ENCODE results near the gene SH3RF1. TPM values are rescaled to one million over a fixed set of nuclear protein-coding genes. Genes with fewer than 3 reads are reported as not detected.

The SH3RF1 gene
- total RNA-seq, 1 donor from 2014 or later, result 21.6 TPM

DNA sequence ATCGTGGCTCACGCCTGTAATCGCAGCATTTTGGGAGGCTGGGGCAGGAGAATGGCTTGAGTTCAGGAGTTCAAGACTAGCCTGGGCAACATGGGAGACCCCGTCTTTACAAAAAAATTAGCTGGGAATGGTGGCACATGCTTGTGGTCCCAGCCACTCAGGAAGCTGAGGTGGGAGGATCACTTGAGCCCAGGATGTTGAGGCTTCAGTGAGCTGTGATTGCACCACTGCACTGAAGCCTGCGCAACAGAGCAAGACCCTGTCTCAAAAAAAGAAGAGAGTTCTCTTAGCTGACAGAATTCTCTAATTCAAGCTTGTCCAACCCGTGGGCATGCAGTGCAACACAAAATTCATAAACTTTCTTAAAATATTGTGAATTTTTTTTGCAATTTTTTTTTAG lies 165.1 kb downstream of the SH3RF1 start:
- no peak overlapping the region for H3K4me3 Mint-ChIP-seq
- peaks cover 24% of the 10 kb centered on the region for H3K4me1 Mint-ChIP-seq (ENCODE audit: unreplicated experiment)
- TF ChIP-seq, protein P1, sequence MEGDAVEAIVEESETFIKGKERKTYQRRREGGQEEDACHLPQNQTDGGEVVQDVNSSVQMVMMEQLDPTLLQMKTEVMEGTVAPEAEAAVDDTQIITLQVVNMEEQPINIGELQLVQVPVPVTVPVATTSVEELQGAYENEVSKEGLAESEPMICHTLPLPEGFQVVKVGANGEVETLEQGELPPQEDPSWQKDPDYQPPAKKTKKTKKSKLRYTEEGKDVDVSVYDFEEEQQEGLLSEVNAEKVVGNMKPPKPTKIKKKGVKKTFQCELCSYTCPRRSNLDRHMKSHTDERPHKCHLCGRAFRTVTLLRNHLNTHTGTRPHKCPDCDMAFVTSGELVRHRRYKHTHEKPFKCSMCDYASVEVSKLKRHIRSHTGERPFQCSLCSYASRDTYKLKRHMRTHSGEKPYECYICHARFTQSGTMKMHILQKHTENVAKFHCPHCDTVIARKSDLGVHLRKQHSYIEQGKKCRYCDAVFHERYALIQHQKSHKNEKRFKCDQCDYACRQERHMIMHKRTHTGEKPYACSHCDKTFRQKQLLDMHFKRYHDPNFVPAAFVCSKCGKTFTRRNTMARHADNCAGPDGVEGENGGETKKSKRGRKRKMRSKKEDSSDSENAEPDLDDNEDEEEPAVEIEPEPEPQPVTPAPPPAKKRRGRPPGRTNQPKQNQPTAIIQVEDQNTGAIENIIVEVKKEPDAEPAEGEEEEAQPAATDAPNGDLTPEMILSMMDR (conservative IDR thresholded peaks at IDR 0.05), result no peak
- no peak for DNase-seq (ENCODE audit: extremely low spot score, unreplicated experiment)
- H3K27me3 Mint-ChIP-seq, result no peaks in the 10 kb centered on the region
- no peaks in the 10 kb centered on the region for H3K9me3 Mint-ChIP-seq
- peaks cover 41% of the 10 kb centered on the region for H3K36me3 Mint-ChIP-seq
- no peak overlapping the region for H3K27ac Mint-ChIP-seq

DNA sequence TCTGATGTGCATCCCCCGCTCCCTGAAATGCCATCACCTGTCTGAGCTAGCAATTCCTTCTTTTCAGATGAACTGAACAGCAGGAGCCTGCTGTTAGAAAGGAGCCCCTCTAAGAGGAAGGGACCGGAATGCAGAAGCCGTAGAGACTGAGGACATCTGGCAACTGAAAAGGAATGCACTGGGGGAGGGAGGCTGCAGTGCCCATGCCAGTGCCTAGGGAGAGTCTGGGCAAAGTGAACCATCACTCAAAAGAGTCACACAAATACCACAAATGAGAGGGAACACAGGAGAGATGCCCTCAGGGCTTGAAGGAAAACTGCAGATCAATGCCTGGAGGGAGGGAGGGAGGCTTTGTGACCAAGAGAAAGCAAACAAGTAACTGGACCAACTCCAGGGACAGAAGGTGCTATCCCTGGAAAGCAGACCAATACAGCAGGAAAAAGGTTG lies 166.8 kb downstream of the SH3RF1 start:
- no peaks in the 10 kb centered on the region for H3K9me3 Mint-ChIP-seq
- H3K27ac Mint-ChIP-seq, result peak overlapping the region; percentile 5
- H3K36me3 Mint-ChIP-seq, result peaks cover 39% of the 10 kb centered on the region
- no peak for DNase-seq (ENCODE audit: extremely low spot score, unreplicated experiment)
- peaks cover 26% of the 10 kb centered on the region for H3K4me1 Mint-ChIP-seq (ENCODE audit: unreplicated experiment)
- TF ChIP-seq, protein P1 (conservative IDR thresholded peaks at IDR 0.05), result no peak
- H3K27me3 Mint-ChIP-seq, result no peaks in the 10 kb centered on the region
- H3K4me3 Mint-ChIP-seq, result no peak overlapping the region

DNA sequence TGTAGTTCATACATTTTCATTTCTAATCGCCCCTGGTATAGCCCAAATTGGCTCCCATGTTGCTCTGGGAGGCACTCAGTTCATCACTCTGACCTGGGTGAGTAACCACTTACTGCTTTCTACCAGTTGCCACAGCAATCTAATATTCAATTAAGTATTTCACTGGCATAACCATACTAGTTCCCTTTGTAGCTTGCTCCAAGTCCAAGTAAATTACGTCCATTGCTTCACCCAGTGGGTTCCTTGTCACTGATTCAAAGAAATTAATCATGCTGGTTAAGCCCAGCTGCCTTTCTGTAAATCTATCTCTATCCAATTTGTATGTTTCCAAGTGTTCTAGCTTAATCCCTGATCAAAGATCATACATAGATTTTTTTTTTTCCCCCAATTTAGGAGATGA lies 168.7 kb downstream of the SH3RF1 start:
- Mint-ChIP-seq H3K4me3 (no peak overlapping the region), H3K4me1 (ENCODE audit: unreplicated experiment) (peaks cover 26% of the 10 kb centered on the region), H3K27me3 (no peaks in the 10 kb centered on the region), H3K36me3 (peaks cover 47% of the 10 kb centered on the region), H3K9me3 (peaks cover 4% of the 10 kb centered on the region), H3K27ac (peak overlapping the region; percentile 4)
- DNase-seq (ENCODE audit: extremely low spot score, unreplicated experiment), result no peak
- TF ChIP-seq, protein P1 (conservative IDR thresholded peaks at IDR 0.05), result no peak

DNA sequence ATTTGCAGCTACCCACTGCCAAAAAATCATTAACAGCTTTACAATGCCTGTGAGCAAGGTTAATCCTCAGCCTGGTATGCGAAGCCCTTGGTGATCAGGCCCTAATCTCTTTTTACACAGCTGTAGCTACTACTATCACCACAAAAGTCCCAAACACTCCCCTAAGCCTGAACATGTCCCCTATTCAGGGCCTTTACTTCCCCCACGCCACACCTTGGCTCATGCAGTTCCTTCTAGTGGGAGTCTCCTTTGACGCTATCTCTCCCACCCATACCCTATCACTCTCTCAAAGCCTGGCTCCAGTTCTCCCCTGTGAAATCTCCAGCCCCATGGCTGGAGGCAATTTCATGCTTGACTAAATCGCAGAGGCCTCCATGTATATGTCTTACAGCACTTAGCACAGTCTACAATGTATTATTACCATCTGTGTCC lies 170.1 kb downstream of the SH3RF1 start:
- DNase-seq (ENCODE audit: extremely low spot score, unreplicated experiment), result no peak
- no peaks in the 10 kb centered on the region for H3K27me3 Mint-ChIP-seq
- no peak overlapping the region for H3K4me3 Mint-ChIP-seq
- H3K4me1 Mint-ChIP-seq (ENCODE audit: unreplicated experiment), result peaks cover 26% of the 10 kb centered on the region
- H3K9me3 Mint-ChIP-seq, result peaks cover 4% of the 10 kb centered on the region
- H3K27ac Mint-ChIP-seq, result no peak overlapping the region
- H3K36me3 Mint-ChIP-seq, result peaks cover 50% of the 10 kb centered on the region
- TF ChIP-seq, protein P1 (conservative IDR thresholded peaks at IDR 0.05), result no peak

DNA sequence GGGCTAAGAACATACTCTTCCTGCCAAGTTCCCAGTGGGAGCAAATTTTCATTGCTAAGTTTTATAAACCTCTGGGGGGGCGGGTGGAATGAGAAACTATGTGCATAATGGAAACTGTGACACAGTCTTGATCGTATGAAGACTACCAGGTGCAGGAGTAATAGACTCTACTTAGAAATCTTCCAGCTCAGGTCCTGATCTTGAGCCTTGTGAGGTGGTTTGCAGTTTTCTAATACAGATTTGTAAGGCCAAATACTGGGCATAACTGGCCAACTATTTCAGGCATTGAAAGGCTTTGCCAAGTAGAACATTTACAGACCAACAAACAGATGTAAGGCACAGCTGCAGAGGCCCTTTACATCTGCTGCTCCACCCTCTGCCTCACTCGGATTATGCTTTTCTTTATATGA lies 171.0 kb downstream of the SH3RF1 start:
- no peak overlapping the region for H3K27ac Mint-ChIP-seq
- peaks cover 55% of the 10 kb centered on the region for H3K36me3 Mint-ChIP-seq
- no peaks in the 10 kb centered on the region for H3K27me3 Mint-ChIP-seq
- H3K4me3 Mint-ChIP-seq, result no peak overlapping the region
- DNase-seq (ENCODE audit: extremely low spot score, unreplicated experiment), result no peak
- peaks cover 26% of the 10 kb centered on the region for H3K4me1 Mint-ChIP-seq (ENCODE audit: unreplicated experiment)
- TF ChIP-seq, protein P1 (conservative IDR thresholded peaks at IDR 0.05), result no peak
- H3K9me3 Mint-ChIP-seq, result peaks cover 4% of the 10 kb centered on the region

Data from type B pancreatic cell (in vitro differentiated cells).